Colon (tissue), 2 donors: ENCODE data around the gene DLGAP4.
"Not testable (repeated sequence)": the region's sequence is repeated elsewhere in the genome, so short reads cannot be mapped to it uniquely, and the experiment has no call there.

Source experiments
- FAIRE-seq: peaks from 2 replicates; lab custom pipeline; 2012; peaks lifted over from hg19 to GRCh38; lab: Jason Lieb, UNC
- donor health status: control.
- donor health status: control.

The DLGAP4 gene

GRCh38 chr20:36355469-36356171 is 49.5 kb downstream of the DLGAP4 start:
- FAIRE-seq = no peak

- no peak for FAIRE-seq
These were observed 53.7 kb downstream of the DLGAP4 start for GRCh38 chr20:36359668-36360406.

- FAIRE-seq = no peak
These were observed 54.3 kb downstream of the DLGAP4 start for GRCh38 chr20:36360429-36360828.

- no peak for FAIRE-seq
These were observed 55.3 kb downstream of the DLGAP4 start for GRCh38 chr20:36361406-36361805.

DNA sequence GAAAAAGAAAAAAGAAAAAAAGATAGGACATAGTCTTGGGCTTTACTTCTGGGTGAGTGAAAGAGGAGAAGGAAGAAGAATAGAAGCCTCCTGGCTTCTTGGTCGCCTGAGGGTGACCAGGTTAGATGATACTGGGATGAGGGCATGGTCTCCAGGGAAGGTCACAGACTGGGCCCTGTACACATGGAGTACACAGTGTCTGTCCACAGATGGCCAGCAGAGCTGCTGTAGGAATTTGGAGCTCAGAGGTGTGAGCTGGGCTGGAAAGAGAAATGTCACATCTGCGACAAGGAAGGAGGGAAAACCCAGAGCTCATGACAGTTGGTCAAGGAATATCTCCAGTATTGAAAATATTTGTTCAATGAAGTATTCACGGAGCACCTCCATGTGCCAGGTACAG is 56.1 kb downstream of the DLGAP4 start:
- no peak for FAIRE-seq

GRCh38 chr20:36362978-36363713 is 57.0 kb downstream of the DLGAP4 start:
- FAIRE-seq = no peak

DNA sequence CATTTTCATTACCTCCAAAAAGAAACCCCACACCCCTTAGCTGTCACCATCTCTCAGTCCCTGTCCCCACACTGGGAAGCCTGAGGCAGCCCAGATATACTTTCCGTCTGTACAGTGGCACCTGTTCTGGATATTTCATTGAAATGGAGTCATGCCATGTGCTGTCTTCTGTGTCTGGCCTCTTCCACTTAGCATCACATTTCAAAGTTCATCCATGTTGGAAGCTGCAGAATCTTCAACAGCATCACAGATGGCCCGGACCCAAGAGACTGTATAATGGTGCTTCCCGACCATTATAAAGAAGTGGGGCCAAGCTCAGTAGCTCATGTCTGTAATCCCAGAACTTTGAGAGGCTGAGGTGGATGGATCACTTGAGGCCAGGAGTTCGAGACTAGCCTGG is 58.4 kb downstream of the DLGAP4 start:
- no peak for FAIRE-seq

DNA sequence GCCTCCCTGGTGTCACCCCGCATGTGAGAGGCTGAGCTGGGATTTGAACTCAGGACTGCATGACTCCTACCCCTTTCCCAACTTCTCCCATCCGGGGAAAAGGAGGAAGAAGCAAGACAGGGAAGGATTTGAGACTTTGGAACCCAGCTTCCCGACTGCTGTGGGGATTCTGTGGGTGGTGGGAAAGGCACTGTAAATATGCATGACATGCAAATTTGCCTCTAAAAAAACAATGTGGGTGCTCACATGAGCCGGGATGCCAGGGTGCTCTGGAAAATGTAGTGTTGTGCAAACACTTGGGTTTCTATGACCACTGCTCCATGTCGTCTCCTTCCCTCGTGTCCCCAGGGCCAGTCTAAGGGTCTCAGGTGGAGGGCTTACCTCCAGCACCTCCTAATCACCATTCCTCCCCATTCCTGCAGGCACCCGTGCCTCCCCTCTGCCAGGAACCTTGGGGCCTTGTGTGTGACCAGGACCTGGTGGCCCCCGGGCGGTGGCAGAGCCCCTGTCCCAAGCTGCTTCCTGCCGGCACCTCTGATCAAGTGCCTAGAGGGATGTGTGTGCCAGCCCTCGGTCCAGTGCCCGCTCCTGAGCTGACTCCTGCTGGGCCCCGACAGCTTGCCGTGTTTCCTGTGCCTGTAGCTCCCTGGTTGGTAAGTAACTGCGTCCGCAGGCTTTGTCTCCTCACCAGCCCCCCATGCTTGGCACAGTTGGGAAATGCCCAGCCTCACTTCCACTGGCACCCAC is 60.7 kb downstream of the DLGAP4 start:
- FAIRE-seq = no peak

DNA sequence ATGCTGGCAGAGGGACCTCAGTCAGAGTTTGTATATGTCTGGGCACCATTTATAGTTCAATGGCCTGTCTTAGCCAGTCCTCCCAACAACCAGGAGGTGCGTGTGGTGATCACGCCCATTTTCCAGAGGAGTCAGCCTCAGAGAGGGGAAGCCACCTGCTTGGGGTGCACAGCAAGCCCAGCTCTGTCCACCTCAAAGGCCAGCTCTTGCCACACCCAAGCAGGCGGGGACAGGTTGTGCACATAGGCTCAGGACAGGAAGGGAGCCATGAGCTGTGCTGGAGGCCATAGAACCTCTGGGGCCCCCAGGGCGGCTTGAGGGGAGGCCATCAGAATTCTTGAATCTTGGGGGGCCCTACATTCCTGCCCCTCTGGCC is 61.2 kb downstream of the DLGAP4 start:
- FAIRE-seq = no peak

- no peak for FAIRE-seq
These were observed 62.0 kb downstream of the DLGAP4 start for GRCh38 chr20:36367907-36368799.

DNA sequence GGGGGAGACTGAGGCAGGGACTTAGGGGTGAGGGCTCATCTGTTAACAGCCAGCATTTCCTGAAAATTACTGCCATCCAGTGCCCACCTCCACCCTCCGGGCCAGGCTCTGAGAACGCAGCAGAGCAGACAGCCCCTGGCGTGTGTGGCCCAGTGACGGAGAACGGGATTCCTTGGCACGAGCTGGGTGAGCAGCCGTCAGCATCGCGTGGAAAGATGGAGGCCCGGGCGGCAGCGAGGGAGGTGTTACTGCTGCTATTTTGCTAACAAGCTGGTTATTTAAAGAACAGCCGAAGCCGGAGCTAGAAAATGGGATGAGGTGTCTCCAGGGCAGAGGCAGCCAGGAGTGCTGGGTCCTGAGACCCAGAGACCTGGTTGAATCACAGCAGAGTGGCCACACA is 62.7 kb downstream of the DLGAP4 start:
- no peak for FAIRE-seq

GRCh38 chr20:36369739-36370138 is 63.6 kb downstream of the DLGAP4 start:
- FAIRE-seq = no peak

GRCh38 chr20:36370991-36371790 is 65.1 kb downstream of the DLGAP4 start:
- FAIRE-seq = no peak

DNA sequence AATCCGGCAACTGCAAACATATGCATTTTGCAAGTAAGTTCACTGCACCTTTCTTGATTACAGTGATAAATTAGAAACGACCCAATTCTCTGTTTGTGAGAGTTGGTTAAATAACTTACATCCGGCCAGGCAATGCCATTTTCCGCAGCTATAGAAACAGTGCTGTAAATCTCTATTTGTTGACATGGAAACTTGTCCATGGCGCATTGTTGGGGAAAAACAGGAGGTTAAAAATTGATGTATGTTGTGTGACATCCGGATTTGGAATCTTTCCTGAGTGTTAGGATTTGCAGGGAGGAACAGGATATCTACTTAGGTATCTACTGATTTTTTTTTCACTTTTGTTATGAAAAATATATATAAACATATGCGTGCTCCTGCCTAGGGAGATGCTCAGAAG is 66.5 kb downstream of the DLGAP4 start:
- no peak for FAIRE-seq

- FAIRE-seq = no peak
These were observed 67.0 kb downstream of the DLGAP4 start for GRCh38 chr20:36373089-36373488.

DNA sequence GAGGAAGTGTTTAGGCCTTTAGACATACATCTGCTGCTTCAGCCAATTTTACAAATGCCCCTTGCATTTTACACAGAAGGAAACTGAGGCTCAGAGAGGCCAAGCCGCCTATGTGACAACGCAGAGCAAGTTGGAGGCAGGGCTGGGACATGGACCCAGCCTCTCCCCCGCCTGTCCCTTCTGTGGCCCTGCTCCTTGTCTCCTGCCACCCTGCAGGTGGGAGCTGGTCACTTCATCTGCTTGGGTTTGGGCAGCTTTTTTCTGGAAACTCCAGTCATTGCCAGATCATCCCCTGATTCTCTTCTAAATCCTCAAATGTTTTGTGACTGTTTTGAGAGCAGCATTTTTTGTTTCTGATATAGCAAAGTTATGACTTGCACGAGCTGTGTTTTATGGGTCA is 68.9 kb downstream of the DLGAP4 start:
- no peak for FAIRE-seq

DNA sequence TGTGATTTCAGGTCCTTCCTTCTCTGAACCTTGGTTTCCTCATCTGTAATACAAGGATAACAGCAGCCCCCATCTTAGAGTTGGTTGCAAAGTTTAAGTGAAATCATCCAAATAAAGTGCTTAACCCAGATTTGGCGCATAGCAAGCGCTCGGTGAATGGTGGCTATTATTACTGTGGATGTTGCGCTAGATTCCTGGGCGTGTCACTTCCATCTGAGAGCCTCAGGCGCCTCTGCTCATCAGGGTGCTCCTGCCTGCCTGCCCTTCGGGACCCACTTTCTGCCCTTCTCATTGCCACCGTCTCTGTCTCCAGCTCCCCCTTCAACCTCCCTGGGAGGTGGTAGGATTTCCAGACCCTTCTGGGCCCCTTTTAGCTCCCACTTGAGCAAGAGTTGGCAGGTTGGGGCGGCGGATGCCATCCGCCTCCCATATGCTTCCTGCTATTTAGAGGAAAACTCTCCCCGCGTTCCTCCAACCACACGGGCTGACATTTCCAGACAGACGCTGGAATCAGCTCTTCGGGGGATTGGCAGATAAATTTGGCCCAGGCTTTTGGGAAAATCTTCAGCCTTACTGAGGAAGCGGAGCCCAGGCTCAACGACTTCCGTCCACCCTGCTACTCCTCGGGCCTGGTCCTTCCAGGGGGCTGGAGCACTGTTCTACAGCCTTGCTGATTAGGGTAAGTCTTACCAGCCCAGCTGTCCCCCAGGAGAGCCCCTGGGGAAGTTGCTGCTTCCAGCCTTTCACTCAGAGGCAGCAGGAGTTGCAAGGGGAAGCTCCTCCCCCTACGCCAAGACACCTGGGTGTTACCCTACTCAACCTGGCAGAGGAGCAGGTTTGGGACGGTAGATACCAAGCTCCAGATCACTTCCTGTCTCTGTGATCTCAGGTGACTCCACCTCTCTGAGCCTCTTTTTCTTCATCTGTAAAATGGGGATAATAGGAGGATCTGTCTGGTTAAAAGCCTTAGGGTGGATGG is 71.5 kb downstream of the DLGAP4 start:
- FAIRE-seq = no peak

- FAIRE-seq = no peak
These were observed 72.5 kb downstream of the DLGAP4 start for GRCh38 chr20:36378686-36379085.

GRCh38 chr20:36379914-36380313 is 73.8 kb downstream of the DLGAP4 start:
- not testable (repeated sequence) for FAIRE-seq
